GM21515 (cell line): Measurements from ENCODE around the gene RGS7.
"Not testable (repeated sequence)": the region's sequence is repeated elsewhere in the genome, so short reads cannot be mapped to it uniquely, and the experiment has no call there.

Experiments
- ATAC-seq: cut with Tn5 transposase; IDR thresholded peaks from one replicate; pipeline ENCODE4 v1.9.1; 2021; ENCODE audit not compliant: unreplicated experiment

Gene RGS7

GRCh38 chr1:240998024-240998423 lies 359.0 kb downstream of the RGS7 start:
- ATAC-seq, result no peak

- ATAC-seq, result no peak
Observed at GRCh38 chr1:240993004-240993403, 364.0 kb downstream of the RGS7 start.

- no peak for ATAC-seq
Observed at GRCh38 chr1:240991230-240991629, 365.8 kb downstream of the RGS7 start.

- no peak for ATAC-seq
Observed at GRCh38 chr1:240987928-240988327, 369.1 kb downstream of the RGS7 start.

- no peak for ATAC-seq
Observed at GRCh38 chr1:240985081-240985480, 371.9 kb downstream of the RGS7 start.

- no peak for ATAC-seq
Observed at GRCh38 chr1:240980342-240980741, 376.7 kb downstream of the RGS7 start.

GRCh38 chr1:240976685-240977084 lies 380.3 kb downstream of the RGS7 start:
- no peak for ATAC-seq

GRCh38 chr1:240973875-240974274 lies 383.1 kb downstream of the RGS7 start:
- no peak for ATAC-seq

GRCh38 chr1:240972059-240972458 lies 384.9 kb downstream of the RGS7 start:
- not testable (repeated sequence) for ATAC-seq

- no peak for ATAC-seq
Observed at GRCh38 chr1:240970253-240970652, 386.8 kb downstream of the RGS7 start.

GRCh38 chr1:240968864-240969263 lies 388.1 kb downstream of the RGS7 start:
- ATAC-seq, result no peak

GRCh38 chr1:240967070-240967724 lies 389.8 kb downstream of the RGS7 start:
- ATAC-seq, result no peak

GRCh38 chr1:240965581-240966091 lies 391.4 kb downstream of the RGS7 start:
- ATAC-seq, result no peak

GRCh38 chr1:240962086-240962485 lies 394.9 kb downstream of the RGS7 start:
- no peak for ATAC-seq

GRCh38 chr1:240956424-240956823 lies 400.6 kb downstream of the RGS7 start:
- no peak for ATAC-seq

- ATAC-seq, result no peak
Observed at GRCh38 chr1:240956020-240956419, 401.0 kb downstream of the RGS7 start.

GRCh38 chr1:240947438-240948224 lies 409.4 kb downstream of the RGS7 start:
- no peak for ATAC-seq

GRCh38 chr1:240946926-240947325 lies 410.1 kb downstream of the RGS7 start:
- ATAC-seq, result peak; percentile 64

- ATAC-seq, result no peak
Observed at GRCh38 chr1:240942901-240943300, 414.1 kb downstream of the RGS7 start.

- no peak for ATAC-seq
Observed at GRCh38 chr1:240941701-240942370, 415.2 kb downstream of the RGS7 start.

- ATAC-seq, result no peak
Observed at GRCh38 chr1:240936911-240937668, 419.9 kb downstream of the RGS7 start.
